Measurements from ENCODE around the gene ATP2A1. TPM values are rescaled to one million over a fixed set of nuclear protein-coding genes. Genes with fewer than 3 reads are reported as not detected.

The ATP2A1 gene
- total and polyA plus RNA-seq, 2 of the 13 experiments (the other 11 are each of a cell fraction or from before 2014, with no cell fraction given), result 3.2 to 12.5 TPM

- peak; percentile 11; the same call in 1 of the 2 replicates for TF ChIP-seq MYPOP (CRISPR knock-in tag; IDR thresholded peaks at IDR 0.05)
- peak; percentile 76; the same call in 1 of the 2 replicates for TF ChIP-seq ZNF503 (CRISPR knock-in tag; IDR thresholded peaks at IDR 0.05)
- TF ChIP-seq GABPB1 (CRISPR knock-in tag; IDR thresholded peaks at IDR 0.05), result no peak
- TF ChIP-seq MAFF (IDR thresholded peaks at IDR 0.05; ENCODE audit: low read depth, low read length), result no peak
- no peak for TF ChIP-seq TSC22D2 (CRISPR knock-in tag; IDR thresholded peaks at IDR 0.05; ENCODE audit: borderline replicate concordance)
- peak; percentile 55; the same call in 1 of the 2 replicates for TF ChIP-seq IKZF5 (CRISPR knock-in tag; IDR thresholded peaks at IDR 0.05)
- TF ChIP-seq SNAPC4 (CRISPR knock-in tag; IDR thresholded peaks at IDR 0.05), result peak; percentile 90; the same call in 1 of the 2 replicates
- peak; percentile 88 for TF ChIP-seq ARID5B (CRISPR knock-in tag; IDR thresholded peaks at IDR 0.05)
- peak; percentile 36; the same call in 1 of the 2 replicates for TF ChIP-seq FOXO1 (CRISPR knock-in tag; IDR thresholded peaks at IDR 0.05)
- TF ChIP-seq TRIM24 (CRISPR knock-in tag; IDR thresholded peaks at IDR 0.05), result no peak
- peak; percentile 55; the same call in 1 of the 2 replicates for TF ChIP-seq ISL2 (CRISPR knock-in tag; IDR thresholded peaks at IDR 0.05)
- TF ChIP-seq NONO (IDR thresholded peaks at IDR 0.05), result no peak
- peak; percentile 39; the same call in 1 of the 2 replicates for TF ChIP-seq NONO (CRISPR knock-in tag; conservative IDR thresholded peaks at IDR 0.05)
- TF ChIP-seq SIN3B (IDR thresholded peaks at IDR 0.05; ENCODE audit: low read length), result no peak
- TF ChIP-seq RAD51 (IDR thresholded peaks at IDR 0.05; ENCODE audit: borderline replicate concordance), result no peak
Measured at GRCh38 chr16:28923652-28924398, 45.5 kb downstream of the ATP2A1 start (continued).

All from HepG2 (cell line).